NCI-H69 (cell line): ENCODE results near the gene SEC62.

Experiments
- DNase-seq: peaks from one replicate; lab custom pipeline; 2025; lab: John Stamatoyannopoulos, UW

Gene SEC62

DNA sequence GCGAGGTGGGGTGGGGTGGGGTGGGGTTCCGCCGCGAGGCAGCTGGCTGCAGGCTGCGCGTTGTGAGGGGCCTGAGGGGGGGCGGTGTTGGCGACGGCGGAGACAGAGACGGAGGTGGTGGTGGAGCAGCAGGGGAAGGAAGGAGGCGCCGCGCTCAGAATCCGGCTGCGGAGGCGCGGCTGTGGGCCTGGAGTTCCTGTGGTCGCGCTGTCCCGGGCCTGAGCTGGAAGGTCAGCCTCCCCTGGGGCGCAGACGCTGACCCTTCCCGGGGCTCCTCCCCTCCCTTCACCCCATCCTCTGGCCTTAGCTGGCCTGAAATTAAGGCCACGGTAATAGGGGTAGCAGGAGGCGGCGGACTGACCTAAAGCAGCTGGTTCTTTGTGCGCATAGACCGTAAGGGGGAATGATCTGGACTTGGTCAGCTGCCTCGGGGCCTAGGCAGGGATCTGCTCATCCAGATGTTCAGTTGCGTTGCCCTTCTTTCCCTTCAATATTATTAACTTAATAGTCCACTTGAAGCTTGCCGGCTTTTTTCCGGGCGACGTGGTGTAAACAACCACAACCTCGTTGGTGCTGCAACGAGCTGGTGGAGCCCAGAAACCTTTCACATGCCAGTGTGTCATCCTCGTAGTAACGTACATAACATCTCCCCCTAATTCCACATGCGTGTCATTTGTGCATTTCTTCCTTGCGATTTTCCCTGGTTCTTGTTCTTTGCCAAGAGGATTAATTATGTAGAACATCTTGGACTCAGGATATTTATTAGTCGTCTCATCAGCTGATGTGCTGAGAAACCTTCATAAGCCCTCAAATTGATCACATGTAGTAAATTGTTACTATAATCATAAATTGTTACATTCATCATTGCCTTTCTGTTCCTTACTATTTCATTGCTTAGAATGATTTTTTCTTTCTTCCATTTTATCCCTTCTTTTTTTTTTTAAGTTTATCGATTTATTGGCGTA lies 626 bp downstream of the SEC62 start:
- DNase-seq: peak; percentile 89

GRCh38 chr3:169968224-169968885 lies 1.7 kb downstream of the SEC62 start:
- DNase-seq: no peak

DNA sequence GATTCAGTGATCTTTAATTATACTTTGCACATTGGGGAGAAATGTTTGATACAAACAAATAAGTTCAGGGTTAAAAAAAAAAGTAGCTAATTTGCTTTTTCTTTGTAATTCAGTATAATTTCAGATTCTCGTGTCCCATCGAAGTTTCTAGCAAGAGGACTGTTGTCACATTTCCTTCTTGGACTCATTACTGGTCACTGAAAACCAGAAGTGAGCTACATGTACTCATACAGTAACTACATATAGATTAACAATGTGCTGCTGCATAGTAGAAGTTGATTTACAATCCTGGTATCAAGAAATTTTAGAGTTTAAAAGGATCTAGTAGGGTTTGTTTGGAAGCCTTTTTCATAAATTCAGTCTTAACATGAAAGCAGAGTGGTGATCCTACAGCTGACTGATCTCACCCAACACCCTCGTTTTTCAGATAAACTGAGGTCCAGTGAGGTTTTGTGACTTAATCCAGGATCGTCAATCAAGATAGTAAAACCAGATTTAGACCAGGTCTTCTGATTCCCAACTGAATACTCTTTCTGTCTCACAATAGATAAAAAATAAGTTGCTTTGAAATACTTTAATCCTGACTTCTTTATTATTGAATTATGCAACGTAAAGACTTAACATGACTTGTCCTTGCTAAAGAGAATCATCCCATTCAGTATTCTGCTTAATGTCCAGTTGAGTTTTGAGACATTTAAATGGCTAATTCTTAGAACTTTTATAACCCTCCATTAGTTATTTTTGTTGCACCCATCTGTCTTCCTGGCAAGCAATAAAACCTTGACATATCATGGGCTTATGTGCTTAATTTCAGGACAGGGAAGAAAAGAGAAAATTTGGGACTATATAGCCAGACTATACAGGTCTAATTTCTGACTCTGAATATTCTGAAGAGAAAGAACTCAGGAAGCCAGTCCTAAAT lies 2.8 kb downstream of the SEC62 start:
- no peak for DNase-seq

DNA sequence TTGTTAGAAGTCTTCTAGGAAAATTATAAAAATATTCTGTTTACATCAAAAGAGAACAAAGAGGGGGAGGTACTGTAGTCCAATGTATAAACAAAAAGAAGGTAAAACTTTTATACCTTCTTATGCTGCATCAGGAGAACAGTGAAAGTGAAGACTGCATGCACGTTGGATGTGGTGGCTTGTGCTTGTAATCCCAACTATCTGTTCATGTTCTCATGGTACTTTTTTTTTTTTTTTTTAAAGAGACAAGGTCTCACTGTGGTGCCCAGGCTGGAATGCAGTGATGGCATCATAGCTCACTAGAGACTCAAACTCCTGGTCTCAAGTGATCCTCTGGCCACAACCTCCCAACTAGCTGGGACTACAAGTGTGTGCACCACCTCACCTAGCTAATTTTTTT lies 4.2 kb downstream of the SEC62 start:
- DNase-seq: no peak

- DNase-seq: no peak
Observed at GRCh38 chr3:169971522-169971921, 4.9 kb downstream of the SEC62 start.

- no peak for DNase-seq
Observed at GRCh38 chr3:169980055-169980454, 13.4 kb downstream of the SEC62 start.

DNA sequence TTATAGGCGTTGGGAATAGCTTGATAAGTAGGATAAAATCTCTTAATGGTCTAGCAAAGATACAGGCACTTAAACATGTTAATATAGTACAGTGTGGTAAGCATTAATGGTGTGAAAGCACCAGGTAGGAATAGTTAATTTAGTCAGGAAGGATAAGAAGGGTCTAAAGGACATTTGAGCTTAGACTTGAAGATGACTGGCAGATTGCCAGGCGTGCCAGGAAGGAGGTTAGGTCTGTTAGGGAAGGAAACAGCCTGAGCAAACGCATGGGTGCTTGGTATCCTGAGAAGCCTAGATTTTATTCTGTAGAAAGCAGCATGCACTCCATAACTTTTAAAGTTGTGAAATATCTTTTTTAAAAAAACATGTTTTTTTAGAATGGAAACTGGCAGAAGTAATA lies 17.7 kb downstream of the SEC62 start:
- peak; percentile 13 for DNase-seq

GRCh38 chr3:169990431-169990830 lies 23.8 kb downstream of the SEC62 start:
- no peak for DNase-seq

GRCh38 chr3:169992156-169992555 lies 25.5 kb downstream of the SEC62 start:
- DNase-seq: no peak

GRCh38 chr3:169992781-169993180 lies 26.2 kb downstream of the SEC62 start:
- DNase-seq: no peak

DNA sequence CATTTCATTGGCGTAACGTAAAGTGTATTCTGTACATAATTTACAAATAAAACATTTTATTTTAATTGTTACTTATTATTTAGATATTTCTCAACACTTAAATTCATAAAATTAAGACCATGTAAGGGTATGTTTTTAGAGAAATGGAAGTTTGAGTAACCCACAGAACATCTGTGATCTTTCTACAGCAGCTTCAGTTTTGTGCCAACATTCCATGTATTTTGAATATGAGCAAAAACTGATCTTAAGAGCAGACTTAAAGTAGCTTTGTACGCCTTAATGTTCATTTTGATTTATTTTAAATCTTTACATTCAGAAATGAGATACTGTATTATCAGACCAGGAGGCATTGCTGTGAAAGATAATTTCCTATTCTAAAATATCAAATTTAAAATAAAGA lies 27.2 kb downstream of the SEC62 start:
- DNase-seq: no peak

- no peak for DNase-seq
Observed at GRCh38 chr3:169996063-169996462, 29.5 kb downstream of the SEC62 start.

DNA sequence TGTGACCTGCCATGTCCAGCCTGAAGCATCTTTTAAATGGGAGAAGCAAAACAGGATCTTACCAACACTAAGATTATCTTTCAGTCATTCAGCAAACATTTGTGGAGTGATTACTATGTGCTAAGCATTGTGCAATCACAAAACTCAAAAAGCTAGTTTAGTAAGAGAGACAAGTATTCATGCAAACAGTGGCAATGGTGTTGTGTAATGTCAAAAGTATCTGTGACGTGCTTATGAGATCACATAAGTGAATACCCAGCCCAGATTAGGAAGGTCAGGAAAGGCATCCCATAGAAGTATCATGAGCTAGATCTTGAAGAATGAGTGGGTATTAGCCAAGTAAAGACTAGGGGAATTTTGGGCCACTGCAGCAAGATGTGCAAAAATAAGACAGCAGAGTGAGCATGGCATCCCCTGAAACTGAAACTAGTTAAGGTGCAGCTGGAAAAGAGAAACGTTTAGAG lies 32.1 kb downstream of the SEC62 start:
- no peak for DNase-seq

- no peak for DNase-seq
Observed at GRCh38 chr3:169999433-169999832, 32.8 kb downstream of the SEC62 start.

GRCh38 chr3:170000051-170000450 lies 33.4 kb downstream of the SEC62 start:
- no peak for DNase-seq

- no peak for DNase-seq
Observed at GRCh38 chr3:170002231-170002630, 35.6 kb downstream of the SEC62 start.

DNA sequence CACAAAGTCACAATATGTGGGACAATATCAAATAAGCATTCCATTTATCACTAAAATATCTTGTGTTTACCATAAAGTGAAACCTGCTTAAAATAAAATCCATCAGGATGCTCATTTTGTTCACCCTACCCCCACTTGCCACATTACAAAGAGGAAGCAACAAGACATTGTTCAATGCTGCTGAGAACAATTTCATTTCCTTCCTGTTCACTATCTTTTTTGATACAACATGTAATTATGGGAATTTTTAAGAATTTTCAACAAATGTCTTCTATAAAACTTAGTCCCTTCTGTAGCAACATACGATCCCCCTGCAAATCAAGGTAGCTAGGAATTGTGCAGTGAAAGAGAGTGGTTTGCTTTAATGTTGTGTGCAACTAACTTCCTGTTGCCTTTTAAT lies 36.3 kb downstream of the SEC62 start:
- DNase-seq: no peak

- no peak for DNase-seq
Observed at GRCh38 chr3:170003881-170004356, 37.3 kb downstream of the SEC62 start.

DNA sequence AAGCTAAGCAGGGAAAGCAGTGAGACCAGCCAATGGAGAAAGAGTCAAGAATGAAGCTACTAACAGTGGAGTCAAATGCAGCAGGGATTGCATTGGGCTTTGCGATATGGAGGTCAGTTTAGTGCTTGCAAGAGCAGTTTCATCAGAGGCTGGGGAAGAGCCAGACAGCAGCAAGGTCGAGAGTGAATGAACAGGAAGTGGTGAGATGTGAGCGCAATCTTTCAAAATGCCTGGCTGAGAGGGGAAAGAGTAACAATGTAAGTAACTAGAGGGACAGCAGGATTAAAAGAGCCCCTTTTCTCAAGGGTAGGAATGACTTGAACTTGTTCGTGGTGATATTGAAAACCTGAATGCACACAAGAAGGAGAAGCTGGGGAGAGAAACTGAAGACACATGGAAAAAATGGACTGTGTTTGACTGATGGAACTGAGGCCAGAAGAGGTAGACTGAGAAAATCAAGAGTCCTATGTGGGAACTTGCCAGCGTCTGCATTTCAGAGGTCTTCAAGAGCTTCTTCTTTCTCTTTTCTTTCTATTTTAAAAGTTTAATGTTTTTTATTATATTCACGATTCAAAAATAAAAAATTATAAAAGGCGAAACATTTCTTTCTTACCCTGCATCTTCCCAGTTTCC lies 40.5 kb downstream of the SEC62 start:
- DNase-seq: no peak

- no peak for DNase-seq
Observed at GRCh38 chr3:170010498-170010897, 43.9 kb downstream of the SEC62 start.

- DNase-seq: peak; percentile 78
Observed at GRCh38 chr3:170012683-170013400, 46.2 kb downstream of the SEC62 start.
